Pulmonary artery endothelial cell (primary cell): ENCODE results near the gene SPOP. TPM values are rescaled to one million over a fixed set of nuclear protein-coding genes. Genes with fewer than 3 reads are reported as not detected.
"Not testable (repeated sequence)": the region's sequence is repeated elsewhere in the genome, so short reads cannot be mapped to it uniquely, and the experiment has no call there.

Experiments
- DNase-seq: peaks from one replicate; pipeline ENCODE4 v3.0.0-alpha.2; 2011; ENCODE audit warnings: low read depth, low spot score
- total RNA-seq: library from RNA; depleted of rRNA; stranded (reverse); fragments of >200 nt; gene quantifications from 2 replicates; pipeline ENCODE4 v1.2.3, GENCODE V29; 2014

Gene SPOP
- total RNA-seq, 1 donor from 2014 or later, result 107 TPM

GRCh38 chr17:49573510-49574322, 104.2 kb downstream of the SPOP start:
- DNase-seq, result no peak

- no peak for DNase-seq
Measured at GRCh38 chr17:49572806-49573420, 105.0 kb downstream of the SPOP start.

- no peak for DNase-seq
Measured at GRCh38 chr17:49572226-49572625, 105.7 kb downstream of the SPOP start.

GRCh38 chr17:49571764-49572163, 106.1 kb downstream of the SPOP start:
- no peak for DNase-seq

- no peak for DNase-seq
Measured at GRCh38 chr17:49571283-49571682, 106.6 kb downstream of the SPOP start.

- no peak for DNase-seq
Measured at GRCh38 chr17:49570540-49571242, 107.2 kb downstream of the SPOP start.

GRCh38 chr17:49568695-49569047, 109.2 kb downstream of the SPOP start:
- DNase-seq, result not testable (repeated sequence)

GRCh38 chr17:49567871-49568694, 109.8 kb downstream of the SPOP start:
- peak; percentile 48 for DNase-seq

- DNase-seq, result no peak
Measured at GRCh38 chr17:49567104-49567521, 110.8 kb downstream of the SPOP start.

GRCh38 chr17:49566668-49567071, 111.2 kb downstream of the SPOP start:
- no peak for DNase-seq

- no peak for DNase-seq
Measured at GRCh38 chr17:49565948-49566491, 111.9 kb downstream of the SPOP start.

GRCh38 chr17:49564638-49565037, 113.3 kb downstream of the SPOP start:
- no peak for DNase-seq

GRCh38 chr17:49557312-49558024, 120.4 kb downstream of the SPOP start:
- DNase-seq, result no peak

GRCh38 chr17:49556223-49556943, 121.5 kb downstream of the SPOP start:
- DNase-seq, result no peak

GRCh38 chr17:49555495-49556222, 122.2 kb downstream of the SPOP start:
- DNase-seq, result no peak

GRCh38 chr17:49554694-49555494, 123.0 kb downstream of the SPOP start:
- no peak for DNase-seq

GRCh38 chr17:49553676-49554335, 124.1 kb downstream of the SPOP start:
- no peak for DNase-seq
